B cell (primary cell): Measurements from ENCODE around the gene EHD1.

Source experiments
- EZH2 ChIP-seq: IDR thresholded peaks from 2 replicates; pipeline ENCODE4 v1.6.1; 2012; ENCODE audit warnings: borderline replicate concordance, low read depth, mild to moderate bottlenecking, moderate library complexity, low read length; ENCODE audit not compliant: insufficient read depth, poor library complexity, severe bottlenecking
- TF ChIP-seq, protein P1 (sequence below): fragments of 200-600 bp; IDR thresholded peaks from one replicate; pipeline ENCODE4 v1.8.0; 2022; ENCODE audit warnings: antibody characterized with exemption, mild to moderate bottlenecking

DNA sequence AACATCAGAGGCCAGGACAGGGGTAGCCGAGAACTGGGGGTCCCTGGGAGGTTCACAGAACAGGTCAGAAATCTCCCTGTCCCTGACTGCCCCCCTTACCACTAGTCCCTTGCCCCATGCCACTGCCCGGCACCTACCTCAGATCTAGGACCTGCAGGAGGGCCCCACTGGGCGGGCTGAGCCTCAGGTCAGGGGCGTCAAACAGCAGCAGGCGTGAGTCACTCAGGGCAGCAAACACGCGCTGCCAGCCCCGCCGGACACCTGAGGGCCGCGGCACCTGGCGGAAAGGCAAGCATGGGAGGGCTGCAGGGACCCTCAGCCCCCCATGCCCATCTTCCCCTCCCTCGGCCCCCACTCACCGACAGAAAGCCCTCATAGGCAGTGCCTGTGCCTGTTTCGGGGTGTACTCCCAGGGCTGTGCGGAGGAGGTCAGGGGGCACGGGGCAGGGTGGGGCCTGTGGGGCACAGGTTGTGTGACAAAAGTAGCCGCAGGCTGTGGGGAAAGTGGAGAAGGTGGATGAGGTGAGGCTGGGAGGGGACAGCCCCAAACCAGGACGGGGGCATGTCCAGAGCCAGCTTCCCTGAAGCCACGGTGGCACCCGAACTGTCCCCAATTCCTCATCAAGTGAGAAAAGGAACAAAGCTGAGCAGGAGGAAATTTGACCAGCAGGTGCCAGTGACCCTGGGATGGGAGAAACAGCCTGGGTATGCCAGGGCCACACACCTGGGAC lies 45.8 kb downstream of the EHD1 start:
- TF ChIP-seq, protein P1, sequence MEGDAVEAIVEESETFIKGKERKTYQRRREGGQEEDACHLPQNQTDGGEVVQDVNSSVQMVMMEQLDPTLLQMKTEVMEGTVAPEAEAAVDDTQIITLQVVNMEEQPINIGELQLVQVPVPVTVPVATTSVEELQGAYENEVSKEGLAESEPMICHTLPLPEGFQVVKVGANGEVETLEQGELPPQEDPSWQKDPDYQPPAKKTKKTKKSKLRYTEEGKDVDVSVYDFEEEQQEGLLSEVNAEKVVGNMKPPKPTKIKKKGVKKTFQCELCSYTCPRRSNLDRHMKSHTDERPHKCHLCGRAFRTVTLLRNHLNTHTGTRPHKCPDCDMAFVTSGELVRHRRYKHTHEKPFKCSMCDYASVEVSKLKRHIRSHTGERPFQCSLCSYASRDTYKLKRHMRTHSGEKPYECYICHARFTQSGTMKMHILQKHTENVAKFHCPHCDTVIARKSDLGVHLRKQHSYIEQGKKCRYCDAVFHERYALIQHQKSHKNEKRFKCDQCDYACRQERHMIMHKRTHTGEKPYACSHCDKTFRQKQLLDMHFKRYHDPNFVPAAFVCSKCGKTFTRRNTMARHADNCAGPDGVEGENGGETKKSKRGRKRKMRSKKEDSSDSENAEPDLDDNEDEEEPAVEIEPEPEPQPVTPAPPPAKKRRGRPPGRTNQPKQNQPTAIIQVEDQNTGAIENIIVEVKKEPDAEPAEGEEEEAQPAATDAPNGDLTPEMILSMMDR = no peak
- no peak for TF ChIP-seq EZH2
